Measurements from ENCODE around the gene CASZ1. TPM values are rescaled to one million over a fixed set of nuclear protein-coding genes. Genes with fewer than 3 reads are reported as not detected.

The CASZ1 gene
- total RNA-seq, 1 experiment from 2014 or later, result 6.4 TPM

GRCh38 chr1:10777749-10778574, 18.5 kb downstream of the CASZ1 start:
- DNase-seq (ENCODE audit: extremely low read depth, low read depth), result no peak

- DNase-seq (ENCODE audit: extremely low read depth, low read depth), result no peak
These were observed 20.1 kb downstream of the CASZ1 start for GRCh38 chr1:10776190-10776905.

- DNase-seq (ENCODE audit: extremely low read depth, low read depth), result no peak
These were observed 20.7 kb downstream of the CASZ1 start for GRCh38 chr1:10775763-10776162.

- DNase-seq (ENCODE audit: extremely low read depth, low read depth), result no peak
These were observed 21.7 kb downstream of the CASZ1 start for GRCh38 chr1:10774615-10775310.

- no peak for DNase-seq (ENCODE audit: extremely low read depth, low read depth)
These were observed 22.4 kb downstream of the CASZ1 start for GRCh38 chr1:10773851-10774614.

GRCh38 chr1:10773376-10773775, 23.1 kb downstream of the CASZ1 start:
- DNase-seq (ENCODE audit: extremely low read depth, low read depth), result no peak

GRCh38 chr1:10772711-10773110, 23.7 kb downstream of the CASZ1 start:
- DNase-seq (ENCODE audit: extremely low read depth, low read depth), result no peak

GRCh38 chr1:10771789-10772188, 24.7 kb downstream of the CASZ1 start:
- no peak for DNase-seq (ENCODE audit: extremely low read depth, low read depth)

- DNase-seq (ENCODE audit: extremely low read depth, low read depth), result no peak
These were observed 27.9 kb downstream of the CASZ1 start for GRCh38 chr1:10768552-10768951.

- DNase-seq (ENCODE audit: extremely low read depth, low read depth), result no peak
These were observed 29.2 kb downstream of the CASZ1 start for GRCh38 chr1:10767282-10767681.

- DNase-seq (ENCODE audit: extremely low read depth, low read depth), result no peak
These were observed 30.5 kb downstream of the CASZ1 start for GRCh38 chr1:10765734-10766478.

- DNase-seq (ENCODE audit: extremely low read depth, low read depth), result no peak
These were observed 31.1 kb downstream of the CASZ1 start for GRCh38 chr1:10765304-10765703.

GRCh38 chr1:10764296-10764798, 32.1 kb downstream of the CASZ1 start:
- no peak for DNase-seq (ENCODE audit: extremely low read depth, low read depth)

- DNase-seq (ENCODE audit: extremely low read depth, low read depth), result no peak
These were observed 33.6 kb downstream of the CASZ1 start for GRCh38 chr1:10762875-10763274.

- no peak for DNase-seq (ENCODE audit: extremely low read depth, low read depth)
These were observed 34.3 kb downstream of the CASZ1 start for GRCh38 chr1:10762153-10762523.

- DNase-seq (ENCODE audit: extremely low read depth, low read depth), result no peak
These were observed 34.8 kb downstream of the CASZ1 start for GRCh38 chr1:10761503-10762152.

- DNase-seq (ENCODE audit: extremely low read depth, low read depth), result no peak
These were observed 35.6 kb downstream of the CASZ1 start for GRCh38 chr1:10760566-10761502.
